SU-DHL-6 (cell line): ENCODE measurements around the gene OR2J3.

Source experiments
- CTCF ChIP-seq: fragments of 200-600 bp; sonication (generic); IDR thresholded peaks from one replicate; pipeline ENCODE4 v1.5.1; 2017; ENCODE audit warnings: antibody characterized with exemption, mild to moderate bottlenecking, low read length, moderate library complexity; ENCODE audit not compliant: insufficient read depth, poor library complexity, severe bottlenecking
- EZH2phosphoT487 ChIP-seq: fragments of 200-600 bp; sonication (generic), shearing (Covaris generic); conservative IDR thresholded peaks from 2 replicates; pipeline ENCODE4 v1.6.1; 2018; ENCODE audit warnings: mild to moderate bottlenecking, antibody characterized with exemption, low read length, moderate library complexity, mixed read lengths

GRCh38 chr6:29081312-29081711, 26.5 kb upstream of the OR2J3 start:
- no peak for TF ChIP-seq CTCF
- TF ChIP-seq EZH2phosphoT487 = no peak
